GM12864 (cell line): ENCODE measurements around the gene CFAP299.

Experiments
- DNase-seq: peaks from one replicate; pipeline ENCODE4 v3.0.0-alpha.2; 2011; ENCODE audit warnings: low read depth
- H3K4me3 ChIP-seq: 2 replicates; pipeline ENCODE4 v1.5.1; 2011; ENCODE audit warnings: mild to moderate bottlenecking, low read depth, low read length, control low read depth
- TF ChIP-seq, protein P1 (sequence below): IDR thresholded peaks from 2 replicates; pipeline ENCODE4 v1.5.1; 2011; ENCODE audit warnings: low read depth, mild to moderate bottlenecking, moderate library complexity, low read length, control low read depth, inconsistent platforms; ENCODE audit errors: missing control alignments

CFAP299 gene

GRCh38 chr4:80465736-80466135, 130.2 kb downstream of the CFAP299 start:
- DNase-seq: no peak
- TF ChIP-seq, protein P1, sequence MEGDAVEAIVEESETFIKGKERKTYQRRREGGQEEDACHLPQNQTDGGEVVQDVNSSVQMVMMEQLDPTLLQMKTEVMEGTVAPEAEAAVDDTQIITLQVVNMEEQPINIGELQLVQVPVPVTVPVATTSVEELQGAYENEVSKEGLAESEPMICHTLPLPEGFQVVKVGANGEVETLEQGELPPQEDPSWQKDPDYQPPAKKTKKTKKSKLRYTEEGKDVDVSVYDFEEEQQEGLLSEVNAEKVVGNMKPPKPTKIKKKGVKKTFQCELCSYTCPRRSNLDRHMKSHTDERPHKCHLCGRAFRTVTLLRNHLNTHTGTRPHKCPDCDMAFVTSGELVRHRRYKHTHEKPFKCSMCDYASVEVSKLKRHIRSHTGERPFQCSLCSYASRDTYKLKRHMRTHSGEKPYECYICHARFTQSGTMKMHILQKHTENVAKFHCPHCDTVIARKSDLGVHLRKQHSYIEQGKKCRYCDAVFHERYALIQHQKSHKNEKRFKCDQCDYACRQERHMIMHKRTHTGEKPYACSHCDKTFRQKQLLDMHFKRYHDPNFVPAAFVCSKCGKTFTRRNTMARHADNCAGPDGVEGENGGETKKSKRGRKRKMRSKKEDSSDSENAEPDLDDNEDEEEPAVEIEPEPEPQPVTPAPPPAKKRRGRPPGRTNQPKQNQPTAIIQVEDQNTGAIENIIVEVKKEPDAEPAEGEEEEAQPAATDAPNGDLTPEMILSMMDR: no peak

DNA sequence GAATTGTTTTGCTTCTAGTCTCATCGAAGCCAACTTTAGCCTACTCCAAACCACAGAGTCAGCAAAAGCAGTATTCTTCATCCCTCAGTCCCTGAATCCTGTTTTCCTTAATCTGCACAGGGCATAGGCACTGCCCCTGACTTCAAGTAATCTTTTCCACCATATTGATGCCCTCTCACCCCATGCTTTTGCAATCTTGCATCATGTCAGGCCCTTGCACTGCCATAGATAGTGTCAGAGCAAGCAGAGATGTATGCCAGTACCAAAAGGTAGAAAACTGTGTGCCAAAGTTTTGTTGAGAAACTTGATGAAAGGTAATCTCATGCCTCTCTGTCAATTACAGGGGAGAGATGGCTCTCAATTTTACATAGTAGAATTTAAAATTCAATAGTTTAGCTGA, 131.1 kb downstream of the CFAP299 start:
- TF ChIP-seq, protein P1: no peak
- H3K4me3 ChIP-seq: no peak overlapping the region
- DNase-seq: no peak

More at GRCh38 chr4:80465736-80466135, 130.2 kb downstream of the CFAP299 start:
- no peak overlapping the region for H3K4me3 ChIP-seq

- TF ChIP-seq, protein P1: no peak
- no peak for DNase-seq
- H3K4me3 ChIP-seq: no peak overlapping the region
Observed at GRCh38 chr4:80471756-80472155, 136.2 kb downstream of the CFAP299 start.

DNA sequence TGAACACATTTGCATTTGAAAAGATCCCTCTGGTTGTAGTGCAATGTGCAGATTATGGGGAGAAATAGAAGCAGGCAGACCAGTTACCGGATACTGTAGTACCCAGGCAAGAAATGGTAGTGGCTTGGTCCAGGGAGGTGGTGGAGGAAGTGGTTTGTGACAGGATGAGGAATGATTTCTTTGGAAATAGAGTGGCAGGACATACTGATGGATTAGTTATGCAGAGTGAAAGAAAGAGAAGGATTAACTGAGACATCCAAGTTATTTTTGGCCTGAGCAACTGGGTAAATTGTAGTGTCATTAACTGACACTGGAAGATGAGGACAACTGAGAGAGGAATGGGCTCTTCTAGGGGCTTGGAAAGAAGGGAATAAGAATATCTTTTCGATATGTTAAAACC, 139.7 kb downstream of the CFAP299 start:
- H3K4me3 ChIP-seq: no peak overlapping the region
- TF ChIP-seq, protein P1: no peak
- no peak for DNase-seq

GRCh38 chr4:80475798-80476197, 140.3 kb downstream of the CFAP299 start:
- TF ChIP-seq, protein P1: no peak
- no peak for DNase-seq
- H3K4me3 ChIP-seq: no peak overlapping the region

DNA sequence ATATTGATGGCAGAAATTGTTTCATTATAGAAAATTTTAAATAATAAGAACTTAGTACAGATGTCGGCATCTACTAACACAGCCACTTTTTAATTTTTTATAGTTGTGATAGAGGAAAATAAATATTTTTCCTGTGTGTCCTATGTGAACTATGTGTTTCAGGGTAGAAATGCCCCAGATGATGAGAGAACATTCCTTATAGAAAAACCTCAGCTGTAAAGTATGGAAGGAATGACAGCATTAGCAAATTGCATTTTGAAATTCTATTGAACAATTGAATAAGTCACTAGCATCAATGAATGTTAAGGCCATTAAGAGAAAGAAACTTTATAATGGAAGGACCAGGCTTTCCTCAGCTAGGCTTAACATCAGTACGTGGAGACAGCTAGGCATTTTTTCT, 149.2 kb downstream of the CFAP299 start:
- no peak for DNase-seq

DNA sequence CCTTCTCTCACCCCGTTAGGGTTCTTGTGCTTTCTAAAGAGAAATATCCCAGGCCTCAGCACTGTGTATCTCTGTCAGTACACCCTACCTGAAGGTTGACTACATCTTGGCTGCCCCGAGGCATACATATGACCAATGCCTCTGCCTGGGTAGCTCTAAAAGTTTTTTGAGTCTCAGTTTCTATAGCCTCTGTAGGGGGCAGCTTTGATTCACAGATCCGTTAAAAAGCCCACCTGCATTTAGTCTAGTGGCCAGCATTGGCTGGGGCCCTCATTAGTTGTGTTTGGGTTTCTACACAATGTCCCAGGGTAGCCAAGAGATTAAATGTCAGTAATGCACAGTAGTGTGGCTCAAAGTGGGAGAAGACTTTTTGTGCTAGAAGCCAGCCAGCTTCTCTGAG, 151.1 kb downstream of the CFAP299 start:
- TF ChIP-seq, protein P1: no peak
- no peak for DNase-seq
- H3K4me3 ChIP-seq: no peak overlapping the region

More for the DNA sequence above, 149.2 kb downstream of the CFAP299 start:
- TF ChIP-seq, protein P1: no peak
- no peak overlapping the region for H3K4me3 ChIP-seq
